ENCODE results near the gene MARK1.

MARK1 gene

GRCh38 chr1:220504329-220504728, 23.6 kb upstream of the MARK1 start:
- Histone ChIP-seq H3K9me3 (ENCODE audit: control insufficient read depth, low read length) (no peaks in the 10 kb centered on the region), H3K4me1 (ENCODE audit: control insufficient read depth, insufficient read depth, low read length, poor library complexity, severe bottlenecking) (no peaks in the 10 kb centered on the region), H3K36me3 (ENCODE audit: control insufficient read depth, insufficient read depth, low read length) (no peaks in the 10 kb centered on the region), H3K27ac (ENCODE audit: low read depth, low read length, severe bottlenecking) (no peak overlapping the region), H3K4me3 (ENCODE audit: extremely low read depth, insufficient read depth, low read length, poor library complexity, severe bottlenecking) (no peak overlapping the region)
- WGBS, 2 experiments (ENCODE audit: insufficient coverage in 2 of 2), result 82 to 94% methylated on average over 3 of the region's 5 CpGs

- H3K9me3 ChIP-seq (ENCODE audit: control insufficient read depth, low read length), result no peaks in the 10 kb centered on the region
- 86 to 100% methylated on average over 2 of the region's 5 CpGs for WGBS, 2 experiments (ENCODE audit: insufficient coverage in 2 of 2)
- H3K27ac ChIP-seq (ENCODE audit: low read depth, low read length, severe bottlenecking), result no peak overlapping the region
- no peaks in the 10 kb centered on the region for H3K36me3 ChIP-seq (ENCODE audit: control insufficient read depth, insufficient read depth, low read length)
- H3K4me1 ChIP-seq (ENCODE audit: control insufficient read depth, insufficient read depth, low read length, poor library complexity, severe bottlenecking), result no peaks in the 10 kb centered on the region
- H3K4me3 ChIP-seq (ENCODE audit: extremely low read depth, insufficient read depth, low read length, poor library complexity, severe bottlenecking), result no peak overlapping the region
These were observed 20.9 kb upstream of the MARK1 start for GRCh38 chr1:220507085-220507484.

GRCh38 chr1:220511179-220511578, 16.8 kb upstream of the MARK1 start:
- 87 to 94% methylated on average over 3 of the region's 4 CpGs for WGBS, 2 experiments (ENCODE audit: insufficient coverage in 2 of 2)
- H3K9me3 ChIP-seq (ENCODE audit: control insufficient read depth, low read length), result no peaks in the 10 kb centered on the region
- no peak overlapping the region for H3K4me3 ChIP-seq (ENCODE audit: extremely low read depth, insufficient read depth, low read length, poor library complexity, severe bottlenecking)
- H3K27ac ChIP-seq (ENCODE audit: low read depth, low read length, severe bottlenecking), result no peak overlapping the region
- H3K36me3 ChIP-seq (ENCODE audit: control insufficient read depth, insufficient read depth, low read length), result no peaks in the 10 kb centered on the region
- peaks cover 2% of the 10 kb centered on the region for H3K4me1 ChIP-seq (ENCODE audit: control insufficient read depth, insufficient read depth, low read length, poor library complexity, severe bottlenecking)

GRCh38 chr1:220511785-220512184, 16.2 kb upstream of the MARK1 start:
- Histone ChIP-seq H3K4me3 (ENCODE audit: extremely low read depth, insufficient read depth, low read length, poor library complexity, severe bottlenecking) (no peak overlapping the region), H3K36me3 (ENCODE audit: control insufficient read depth, insufficient read depth, low read length) (no peaks in the 10 kb centered on the region), H3K4me1 (ENCODE audit: control insufficient read depth, insufficient read depth, low read length, poor library complexity, severe bottlenecking) (peaks cover 2% of the 10 kb centered on the region), H3K27ac (ENCODE audit: low read depth, low read length, severe bottlenecking) (no peak overlapping the region), H3K9me3 (ENCODE audit: control insufficient read depth, low read length) (no peaks in the 10 kb centered on the region)
- 63% methylated on average over 2 of the region's 4 CpGs; no CpG with 5 or more reads in 1 of the 2 experiments for WGBS, 2 experiments (ENCODE audit: insufficient coverage in 2 of 2)

- Histone ChIP-seq H3K36me3 (ENCODE audit: control insufficient read depth, insufficient read depth, low read length) (no peaks in the 10 kb centered on the region), H3K9me3 (ENCODE audit: control insufficient read depth, low read length) (no peaks in the 10 kb centered on the region), H3K27ac (ENCODE audit: low read depth, low read length, severe bottlenecking) (no peak overlapping the region), H3K4me3 (ENCODE audit: extremely low read depth, insufficient read depth, low read length, poor library complexity, severe bottlenecking) (no peak overlapping the region), H3K4me1 (ENCODE audit: control insufficient read depth, insufficient read depth, low read length, poor library complexity, severe bottlenecking) (peaks cover 2% of the 10 kb centered on the region)
- WGBS, 2 experiments (ENCODE audit: insufficient coverage in 2 of 2), result 83 to 87% methylated on average over 2 of the region's 4 CpGs
These were observed 14.1 kb upstream of the MARK1 start for GRCh38 chr1:220513834-220514233.

GRCh38 chr1:220514256-220514655, 13.7 kb upstream of the MARK1 start:
- Histone ChIP-seq H3K4me3 (ENCODE audit: extremely low read depth, insufficient read depth, low read length, poor library complexity, severe bottlenecking) (no peak overlapping the region), H3K9me3 (ENCODE audit: control insufficient read depth, low read length) (no peaks in the 10 kb centered on the region), H3K27ac (ENCODE audit: low read depth, low read length, severe bottlenecking) (no peak overlapping the region), H3K36me3 (ENCODE audit: control insufficient read depth, insufficient read depth, low read length) (no peaks in the 10 kb centered on the region), H3K4me1 (ENCODE audit: control insufficient read depth, insufficient read depth, low read length, poor library complexity, severe bottlenecking) (peaks cover 2% of the 10 kb centered on the region)
- WGBS, 2 experiments (ENCODE audit: insufficient coverage in 2 of 2), result 88 to 92% methylated on average over 1 to 2 of the region's 2 CpGs

- H3K36me3 ChIP-seq (ENCODE audit: control insufficient read depth, insufficient read depth, low read length), result no peaks in the 10 kb centered on the region
- H3K4me3 ChIP-seq (ENCODE audit: extremely low read depth, insufficient read depth, low read length, poor library complexity, severe bottlenecking), result no peak overlapping the region
- peaks cover 2% of the 10 kb centered on the region for H3K4me1 ChIP-seq (ENCODE audit: control insufficient read depth, insufficient read depth, low read length, poor library complexity, severe bottlenecking)
- 81 to 84% methylated on average over 5 to 6 of the region's 6 CpGs for WGBS, 2 experiments (ENCODE audit: insufficient coverage in 2 of 2)
- H3K27ac ChIP-seq (ENCODE audit: low read depth, low read length, severe bottlenecking), result no peak overlapping the region
- H3K9me3 ChIP-seq (ENCODE audit: control insufficient read depth, low read length), result no peaks in the 10 kb centered on the region
These were observed 11.8 kb upstream of the MARK1 start for GRCh38 chr1:220516014-220516721.

GRCh38 chr1:220516722-220517042, 11.3 kb upstream of the MARK1 start:
- Histone ChIP-seq H3K4me1 (ENCODE audit: control insufficient read depth, insufficient read depth, low read length, poor library complexity, severe bottlenecking) (peaks cover 2% of the 10 kb centered on the region), H3K27ac (ENCODE audit: low read depth, low read length, severe bottlenecking) (no peak overlapping the region)
- WGBS, 2 experiments (ENCODE audit: insufficient coverage in 2 of 2), result 86% methylated on average over 1 to 2 of the region's 2 CpGs

GRCh38 chr1:220521778-220522177, 6.2 kb upstream of the MARK1 start:
- Histone ChIP-seq H3K4me3 (ENCODE audit: extremely low read depth, insufficient read depth, low read length, poor library complexity, severe bottlenecking) (no peak overlapping the region), H3K9me3 (ENCODE audit: control insufficient read depth, low read length) (no peaks in the 10 kb centered on the region), H3K36me3 (ENCODE audit: control insufficient read depth, insufficient read depth, low read length) (no peaks in the 10 kb centered on the region), H3K27ac (ENCODE audit: low read depth, low read length, severe bottlenecking) (no peak overlapping the region), H3K4me1 (ENCODE audit: control insufficient read depth, insufficient read depth, low read length, poor library complexity, severe bottlenecking) (no peaks in the 10 kb centered on the region)
- WGBS, 2 experiments (ENCODE audit: insufficient coverage in 2 of 2), result 70 to 100% methylated on average over 1 of the region's 1 CpG

More at GRCh38 chr1:220516722-220517042, 11.3 kb upstream of the MARK1 start:
- no peak overlapping the region for H3K4me3 ChIP-seq (ENCODE audit: extremely low read depth, insufficient read depth, low read length, poor library complexity, severe bottlenecking)
- no peaks in the 10 kb centered on the region for H3K9me3 ChIP-seq (ENCODE audit: control insufficient read depth, low read length)
- H3K36me3 ChIP-seq (ENCODE audit: control insufficient read depth, insufficient read depth, low read length), result no peaks in the 10 kb centered on the region

- Histone ChIP-seq H3K9me3 (ENCODE audit: control insufficient read depth, low read length) (no peaks in the 10 kb centered on the region), H3K4me3 (ENCODE audit: extremely low read depth, insufficient read depth, low read length, poor library complexity, severe bottlenecking) (no peak overlapping the region), H3K4me1 (ENCODE audit: control insufficient read depth, insufficient read depth, low read length, poor library complexity, severe bottlenecking) (no peaks in the 10 kb centered on the region), H3K36me3 (ENCODE audit: control insufficient read depth, insufficient read depth, low read length) (no peaks in the 10 kb centered on the region), H3K27ac (ENCODE audit: low read depth, low read length, severe bottlenecking) (no peak overlapping the region)
- 38 to 50% methylated on average over 4 of the region's 7 CpGs for WGBS, 2 experiments (ENCODE audit: insufficient coverage in 2 of 2)
These were observed 1.6 kb upstream of the MARK1 start for GRCh38 chr1:220526294-220526693.

- Histone ChIP-seq H3K36me3 (ENCODE audit: control insufficient read depth, insufficient read depth, low read length) (no peaks in the 10 kb centered on the region), H3K4me1 (ENCODE audit: control insufficient read depth, insufficient read depth, low read length, poor library complexity, severe bottlenecking) (no peaks in the 10 kb centered on the region), H3K27ac (ENCODE audit: low read depth, low read length, severe bottlenecking) (no peak overlapping the region), H3K4me3 (ENCODE audit: extremely low read depth, insufficient read depth, low read length, poor library complexity, severe bottlenecking) (peak overlapping the region; percentile 88), H3K9me3 (ENCODE audit: control insufficient read depth, low read length) (no peaks in the 10 kb centered on the region)
- 5 to 6% methylated on average over 19 to 20 of the region's 23 CpGs for WGBS, 2 experiments (ENCODE audit: insufficient coverage in 2 of 2)
These were observed 543 bp upstream of the MARK1 start for GRCh38 chr1:220527279-220527907.
